Right lobe of liver (tissue), 6 donors: ENCODE measurements around the gene SLC12A3. TPM values are rescaled to one million over a fixed set of nuclear protein-coding genes. Genes with fewer than 3 reads are reported as not detected.

ENCODE experiments used
- ATAC-seq, 4 donors: fragments of 200-7000 bp; cut with Tn5 transposase; one replicate each; pipeline ENCODE4 v1.9.1; 2020; ENCODE audit warnings: mild to moderate bottlenecking in 4 of 4, moderate library complexity in 4 of 4
- DNase-seq, 3 donors: peaks; one replicate each; pipeline ENCODE4 v3.0.0-alpha.2; 2020
- H3K27ac ChIP-seq, 3 donors: fragments of 200-600 bp; one replicate each; pipeline ENCODE4 v1.8.0; 2022
- H3K27me3 ChIP-seq, 2 donors: fragments of 200-600 bp; one replicate each; pipeline ENCODE4 v1.8.0; 2022
- H3K36me3 ChIP-seq, 4 donors: fragments of 200-600 bp; sonication (generic) in 1 of 4; one replicate each; pipeline versions ENCODE4 v1.5.1 to v1.8.0; 2017 to 2022; ENCODE audit warnings: control low read depth in 1 of 4
- H3K4me1 ChIP-seq, 4 donors: fragments of 200-600 bp; sonication (generic) in 1 of 4; one replicate each; pipeline versions ENCODE4 v1.5.1 to v1.8.0; 2017 to 2022; ENCODE audit warnings: control low read depth in 1 of 4
- H3K4me3 ChIP-seq, 3 donors: fragments of 200-600 bp; one replicate each; pipeline ENCODE4 v1.8.0; 2022
- H3K9me3 ChIP-seq, 4 donors: fragments of 200-600 bp; sonication (generic) in 1 of 4; one replicate each; pipeline versions ENCODE4 v1.5.1 to v1.8.0; 2017 to 2022; ENCODE audit warnings: control low read depth in 1 of 4
- POLR2A ChIP-seq: fragments of 450-650 bp; IDR thresholded peaks from one replicate; pipeline ENCODE4 v1.6.1; 2017; ENCODE audit warnings: antibody characterized with exemption, mild to moderate bottlenecking
- WGBS: methylation state at CpG from one replicate; pipeline ENCODE4 v1.1.6; 2018; ENCODE audit warnings: low coverage, low lambda C conversion rate; ENCODE audit not compliant: insufficient coverage; ENCODE audit errors: missing lambda C conversion rate; 5-methylcytosine and 5-hydroxymethylcytosine counted together
- intact Hi-C, 2 donors: fragments of 100-400 bp; cut with DNase I; formaldehyde crosslinking; loops; one replicate each; pipeline versions ENCODE4 v1.11.2 to v1.14.1; 2022
- total RNA-seq, 6 experiments: library from RNA; depleted of rRNA in 2 of 6; stranded (reverse); fragments of >200 nt in 2 of 6; fragmentation: NEBNext Ultra II Directional in 3 of 6; extraction: Animal tissue kit (Norgen Biotek cat#: 25700) in 3 of 6; gene quantifications; one replicate each; pipeline versions ENCODE4 v1.1.0 to v1.2.4, GENCODE V29; 2016 to 2023
- TF ChIP-seq, protein P1 (sequence below), 4 donors: fragments of 200-600 bp in 3 of 4; fragments of 450-650 bp in 1 of 4; IDR thresholded peaks; one replicate each; pipeline versions ENCODE4 v1.5.1 to v1.8.0; 2016 to 2022; ENCODE audit warnings: antibody characterized with exemption in 4 of 4, mild to moderate bottlenecking in 2 of 4
- donor health status: DM: no; HTN: yes; CAD: no.
- donor health status: DM: no; HTN: no; CAD: no.
- donor health status: DM: no; HTN: no; CAD: no.
- donor health status: DM: no; HTN: yes; CAD: no.
- donor health status: DM: no; HTN: yes; CAD: no.

Gene SLC12A3
- total RNA-seq, 6 experiments from 2014 or later = not detected

DNA sequence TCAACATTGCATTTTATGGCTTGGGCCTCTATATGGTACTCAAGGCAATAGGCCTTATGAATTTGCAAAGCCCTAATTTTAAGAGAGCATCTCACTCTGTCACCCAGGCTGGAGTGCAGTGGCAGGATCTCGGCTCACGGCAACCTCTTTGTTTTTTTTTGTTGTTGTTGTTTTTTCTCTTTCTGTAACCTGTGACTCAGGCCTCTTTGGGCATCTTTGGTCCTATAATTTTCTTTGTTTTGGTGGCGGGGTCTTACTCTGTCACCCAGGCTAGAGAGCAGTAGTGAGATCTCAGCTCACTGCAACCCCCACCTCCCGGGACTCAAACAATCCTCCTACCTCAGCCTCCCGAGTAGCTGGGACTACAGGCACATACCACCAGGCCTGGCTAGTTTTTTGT is 45.1 kb downstream of the SLC12A3 start:
- 83% methylated on average over 5 of the region's 5 CpGs for WGBS
- DNase-seq = no peak
- Histone ChIP-seq H3K4me1 (peaks cover 0 to 4% (median 0%) of the 10 kb centered on the region in 4 donors), H3K9me3 (no peaks in the 10 kb centered on the region), H3K36me3 (no peaks in the 10 kb centered on the region), H3K27ac (peak overlapping the region in 1 of 3 donors; percentile 15), H3K4me3 (no peak overlapping the region), H3K27me3 (no peaks in the 10 kb centered on the region)
- intact Hi-C loops = no loop called here
- TF ChIP-seq POLR2A = no peak
- TF ChIP-seq, protein P1, sequence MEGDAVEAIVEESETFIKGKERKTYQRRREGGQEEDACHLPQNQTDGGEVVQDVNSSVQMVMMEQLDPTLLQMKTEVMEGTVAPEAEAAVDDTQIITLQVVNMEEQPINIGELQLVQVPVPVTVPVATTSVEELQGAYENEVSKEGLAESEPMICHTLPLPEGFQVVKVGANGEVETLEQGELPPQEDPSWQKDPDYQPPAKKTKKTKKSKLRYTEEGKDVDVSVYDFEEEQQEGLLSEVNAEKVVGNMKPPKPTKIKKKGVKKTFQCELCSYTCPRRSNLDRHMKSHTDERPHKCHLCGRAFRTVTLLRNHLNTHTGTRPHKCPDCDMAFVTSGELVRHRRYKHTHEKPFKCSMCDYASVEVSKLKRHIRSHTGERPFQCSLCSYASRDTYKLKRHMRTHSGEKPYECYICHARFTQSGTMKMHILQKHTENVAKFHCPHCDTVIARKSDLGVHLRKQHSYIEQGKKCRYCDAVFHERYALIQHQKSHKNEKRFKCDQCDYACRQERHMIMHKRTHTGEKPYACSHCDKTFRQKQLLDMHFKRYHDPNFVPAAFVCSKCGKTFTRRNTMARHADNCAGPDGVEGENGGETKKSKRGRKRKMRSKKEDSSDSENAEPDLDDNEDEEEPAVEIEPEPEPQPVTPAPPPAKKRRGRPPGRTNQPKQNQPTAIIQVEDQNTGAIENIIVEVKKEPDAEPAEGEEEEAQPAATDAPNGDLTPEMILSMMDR (IDR thresholded peaks at IDR 0.05) = no peak
- ATAC-seq = no peak

DNA sequence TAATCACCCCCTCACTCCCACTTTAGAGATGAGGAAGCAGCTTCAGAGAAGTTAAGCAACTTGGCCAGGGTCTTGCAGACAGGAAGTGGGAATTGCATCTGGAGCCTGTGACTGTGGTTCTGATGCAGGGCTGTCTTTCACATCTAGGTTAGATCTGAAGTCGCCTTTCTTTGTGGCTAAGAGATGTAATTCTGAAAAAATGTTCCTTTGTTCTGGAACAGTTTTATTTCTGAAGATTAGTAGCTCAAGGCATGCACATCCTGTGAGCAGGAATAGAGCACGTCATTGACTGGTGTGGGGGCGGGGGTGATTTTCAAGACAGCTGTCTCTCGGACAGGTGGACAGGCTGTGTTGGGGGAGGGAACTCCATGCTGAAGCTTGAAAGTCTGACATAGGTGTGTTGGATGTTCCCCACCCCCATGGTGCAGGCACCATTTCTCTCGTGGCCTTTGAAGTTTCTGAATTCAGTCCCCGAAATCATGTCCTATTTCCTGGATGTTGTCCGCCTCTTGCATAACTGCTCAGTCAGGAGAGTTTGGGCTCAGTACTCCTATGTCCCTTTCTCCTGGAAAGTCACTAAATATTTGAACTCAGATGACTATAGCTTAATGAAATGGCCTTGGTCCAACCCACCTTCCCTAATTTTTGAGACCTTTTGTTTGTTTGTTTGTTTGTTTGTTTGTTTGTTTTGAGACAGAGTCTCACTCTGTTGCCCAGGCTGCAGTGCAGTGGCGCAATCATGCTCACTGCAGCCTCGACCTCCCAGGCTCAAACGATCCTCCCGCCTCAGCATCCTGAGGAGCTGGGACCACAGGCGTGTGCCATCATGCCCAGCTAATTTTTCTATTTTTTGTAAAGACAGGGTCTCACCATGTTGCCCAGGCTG is 45.9 kb downstream of the SLC12A3 start:
- Histone ChIP-seq H3K4me3 (no peak overlapping the region), H3K9me3 (no peaks in the 10 kb centered on the region), H3K27me3 (no peaks in the 10 kb centered on the region), H3K36me3 (no peaks in the 10 kb centered on the region), H3K27ac (peak overlapping the region in 1 of 3 donors; percentile 15), H3K4me1 (peaks cover 0 to 4% (median 0%) of the 10 kb centered on the region in 4 donors)
- no peak for DNase-seq
- WGBS = 53% methylated on average over 11 of the region's 12 CpGs
- TF ChIP-seq, protein P1 (IDR thresholded peaks at IDR 0.05) = no peak
- TF ChIP-seq POLR2A = no peak
- ATAC-seq = peak; percentile 12 to 57 (median 56)
- intact Hi-C loops = no loop called here

DNA sequence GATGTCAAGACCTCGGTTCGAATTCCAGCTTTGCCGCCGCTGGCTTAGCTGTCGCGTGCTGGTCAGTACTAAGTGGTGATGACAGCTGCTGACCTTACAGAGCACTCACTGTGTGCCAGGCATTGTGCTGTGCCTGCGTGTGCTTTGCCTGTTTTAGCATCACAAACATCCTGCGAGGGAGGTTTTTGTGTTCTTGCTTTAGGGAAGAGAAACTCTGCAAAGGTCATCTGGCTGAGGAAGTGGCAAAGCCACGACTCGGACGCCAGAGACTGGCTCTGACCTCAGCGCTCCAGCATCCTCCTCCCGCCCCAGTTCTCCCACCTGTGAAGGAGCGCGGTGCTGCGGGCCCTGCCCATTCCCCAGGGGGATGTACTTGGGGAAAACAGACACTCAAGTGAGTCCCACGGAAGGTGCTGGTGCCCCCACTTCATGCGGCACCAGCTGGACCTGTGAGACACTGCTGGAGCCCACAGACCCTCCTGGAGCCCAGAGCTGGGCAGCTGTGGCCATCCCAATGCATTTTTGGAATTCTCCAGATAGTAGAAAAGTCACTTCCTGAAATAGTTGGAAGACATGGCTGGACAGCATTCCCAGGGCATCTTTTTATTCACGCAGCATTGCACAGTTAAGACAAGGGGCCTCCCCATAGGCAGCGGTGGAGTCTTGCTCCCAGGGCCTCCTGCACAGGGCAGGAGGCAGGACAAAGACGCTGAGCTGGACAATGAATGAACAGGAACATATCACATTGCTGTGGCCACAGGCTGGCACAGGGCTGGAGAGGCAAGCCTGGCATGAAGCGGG is 47.0 kb downstream of the SLC12A3 start:
- peak in 2 of 3 donors; percentile 56 to 65 for DNase-seq

More for the DNA sequence above, 47.0 kb downstream of the SLC12A3 start:
- peaks cover 0 to 4% (median 0%) of the 10 kb centered on the region in 4 donors for H3K4me1 ChIP-seq
- no peaks in the 10 kb centered on the region for H3K36me3 ChIP-seq
- no peak overlapping the region for H3K4me3 ChIP-seq
- no peaks in the 10 kb centered on the region for H3K27me3 ChIP-seq
- WGBS = 54% methylated on average over 12 of the region's 22 CpGs
- no peak overlapping the region for H3K27ac ChIP-seq
- intact Hi-C loops = no loop called here
- TF ChIP-seq, protein P1 (IDR thresholded peaks at IDR 0.05) = no peak
- no peak for TF ChIP-seq POLR2A
- H3K9me3 ChIP-seq = no peaks in the 10 kb centered on the region
- ATAC-seq = peak; percentile 57 to 69 (median 65)
